BJ (cell line): Measurements from ENCODE around the gene PMM2. TPM values are rescaled to one million over a fixed set of nuclear protein-coding genes. Genes with fewer than 3 reads are reported as not detected.

Experiments used
- CTCF ChIA-PET: fragments of 350-600 bp; formaldehyde crosslinking; extraction: SDS; loops from one replicate; lab custom pipeline; 2021; ENCODE audit warnings: antibody characterized with exemption, inconsistent platforms; lab: Yijun Ruan, JAX
- POLR2A ChIA-PET: fragments of 300-600 bp; sonication (Branson Sonifier 250); formaldehyde crosslinking; extraction: SDS; loops from one replicate; lab custom pipeline; 2021; ENCODE audit warnings: antibody characterized with exemption; lab: Charles Lee
- DNase-seq: peaks from one replicate; pipeline ENCODE4 v3.0.0-alpha.2; 2011; ENCODE audit warnings: low read depth
- H3K27me3 ChIP-seq: 2 replicates; pipeline ENCODE4 v1.6.0; 2011; ENCODE audit warnings: low read length; ENCODE audit not compliant: control insufficient read depth, insufficient read depth
- H3K36me3 ChIP-seq: 2 replicates; pipeline ENCODE4 v1.5.1; 2011; ENCODE audit warnings: low read length; ENCODE audit not compliant: control insufficient read depth, insufficient read depth
- H3K4me3 ChIP-seq: 2 replicates; pipeline ENCODE4 v1.5.1; 2011; ENCODE audit warnings: low read depth, mild to moderate bottlenecking, control low read depth, low read length
- polyA plus RNA-seq: library from polyadenylated mRNA; depleted of rRNA; stranded (reverse); fragments of >200 nt; gene quantifications from 2 replicates; pipeline ENCODE4 v1.2.3, GENCODE V29; 2011
- TF ChIP-seq, protein P1 (sequence below): IDR thresholded peaks from 2 replicates; pipeline ENCODE4 v1.5.1; 2011; ENCODE audit warnings: low read depth, mild to moderate bottlenecking, control low read depth, inconsistent platforms, low read length, moderate library complexity; ENCODE audit not compliant: insufficient read depth

Gene PMM2
- polyA plus RNA-seq, 1 experiment: 30.4 TPM

GRCh38 chr16:8865145-8865882 is 67.7 kb downstream of the PMM2 start:
- Histone ChIP-seq H3K27me3 (no peaks in the 10 kb centered on the region), H3K36me3 (peaks cover 3% of the 10 kb centered on the region), H3K4me3 (no peak overlapping the region)
- TF ChIP-seq, protein P1, sequence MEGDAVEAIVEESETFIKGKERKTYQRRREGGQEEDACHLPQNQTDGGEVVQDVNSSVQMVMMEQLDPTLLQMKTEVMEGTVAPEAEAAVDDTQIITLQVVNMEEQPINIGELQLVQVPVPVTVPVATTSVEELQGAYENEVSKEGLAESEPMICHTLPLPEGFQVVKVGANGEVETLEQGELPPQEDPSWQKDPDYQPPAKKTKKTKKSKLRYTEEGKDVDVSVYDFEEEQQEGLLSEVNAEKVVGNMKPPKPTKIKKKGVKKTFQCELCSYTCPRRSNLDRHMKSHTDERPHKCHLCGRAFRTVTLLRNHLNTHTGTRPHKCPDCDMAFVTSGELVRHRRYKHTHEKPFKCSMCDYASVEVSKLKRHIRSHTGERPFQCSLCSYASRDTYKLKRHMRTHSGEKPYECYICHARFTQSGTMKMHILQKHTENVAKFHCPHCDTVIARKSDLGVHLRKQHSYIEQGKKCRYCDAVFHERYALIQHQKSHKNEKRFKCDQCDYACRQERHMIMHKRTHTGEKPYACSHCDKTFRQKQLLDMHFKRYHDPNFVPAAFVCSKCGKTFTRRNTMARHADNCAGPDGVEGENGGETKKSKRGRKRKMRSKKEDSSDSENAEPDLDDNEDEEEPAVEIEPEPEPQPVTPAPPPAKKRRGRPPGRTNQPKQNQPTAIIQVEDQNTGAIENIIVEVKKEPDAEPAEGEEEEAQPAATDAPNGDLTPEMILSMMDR: no peak
- POLR2A ChIA-PET: no interaction called here
- CTCF ChIA-PET: interaction anchor here (3.8 kb wide), 1 partner anchor 15 kb away, joined by 24 read pairs; the partner anchor contains the start of gene LITAFD
- no peak for DNase-seq

DNA sequence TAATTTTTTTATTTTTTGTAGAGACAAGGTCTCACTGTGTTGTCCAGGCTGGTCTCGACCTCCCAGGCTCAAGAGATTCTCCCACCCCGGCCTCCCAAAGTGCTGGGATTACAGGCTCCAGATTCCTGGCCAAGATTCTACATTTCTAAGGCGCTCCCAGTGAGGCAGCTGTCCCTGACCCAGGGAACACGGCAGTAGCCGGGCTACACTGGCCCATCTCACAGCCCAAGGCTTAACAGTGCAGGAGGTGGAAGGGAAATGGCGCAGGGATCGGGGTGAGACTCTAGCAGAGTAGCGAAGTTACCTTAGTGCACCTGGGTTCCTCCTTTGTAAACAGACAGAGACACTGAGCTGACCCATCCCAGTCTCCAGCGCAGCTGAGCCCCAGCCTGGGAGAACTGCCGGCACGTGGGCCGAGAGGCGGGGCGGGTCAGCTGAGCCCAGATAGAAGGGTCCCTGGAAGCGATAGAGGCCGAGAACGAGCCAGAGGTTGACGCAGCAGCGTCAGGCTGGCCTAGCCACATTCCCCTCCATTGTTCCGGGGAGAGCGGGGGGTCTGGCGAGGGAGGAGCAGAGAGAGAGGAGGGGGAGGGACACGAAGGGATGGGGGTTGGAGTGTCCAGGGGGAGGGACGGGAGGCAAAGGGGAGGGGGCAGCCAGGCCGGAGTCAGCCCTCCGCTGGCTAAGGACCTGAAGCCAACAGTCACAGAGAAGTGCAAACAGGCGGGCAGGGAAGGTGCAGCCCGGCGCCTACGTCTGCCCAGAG is 68.7 kb downstream of the PMM2 start:
- ChIA-PET POLR2A (no interaction called here), CTCF (interaction anchor here (3.8 kb wide), 1 partner anchor 14 kb away, joined by 24 read pairs; the partner anchor contains the start of gene LITAFD)
- no peak for DNase-seq
- H3K27me3 ChIP-seq: no peaks in the 10 kb centered on the region
- H3K36me3 ChIP-seq: peaks cover 3% of the 10 kb centered on the region
- TF ChIP-seq, protein P1: no peak
- peak overlapping the region; percentile 76 for H3K4me3 ChIP-seq

DNA sequence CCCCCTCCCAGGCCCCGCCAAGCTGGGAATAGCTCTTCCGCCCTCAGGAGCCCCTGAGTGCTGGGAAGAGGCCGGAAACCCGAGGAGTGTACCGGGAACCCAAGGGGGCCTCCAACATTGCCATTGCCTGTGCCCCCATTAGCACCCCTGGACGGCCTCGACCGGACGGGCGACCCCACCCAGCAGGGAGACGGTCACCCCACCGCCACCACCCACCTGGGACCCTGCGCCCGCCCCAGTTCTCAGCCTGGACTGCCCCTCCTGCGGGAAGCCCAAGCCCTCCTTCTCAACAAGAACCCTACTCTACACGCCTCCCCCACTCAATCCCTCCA is 69.2 kb downstream of the PMM2 start:
- TF ChIP-seq, protein P1: no peak
- CTCF ChIA-PET: interaction anchor here (3.8 kb wide), 1 partner anchor 13 kb away, joined by 24 read pairs; the partner anchor contains the start of gene LITAFD
- peak overlapping the region; percentile 76 for H3K4me3 ChIP-seq
- no peaks in the 10 kb centered on the region for H3K27me3 ChIP-seq
- H3K36me3 ChIP-seq: peaks cover 3% of the 10 kb centered on the region
- POLR2A ChIA-PET: no interaction called here
- DNase-seq: no peak

- Histone ChIP-seq H3K4me3 (peak overlapping the region; percentile 76), H3K27me3 (no peaks in the 10 kb centered on the region), H3K36me3 (peaks cover 3% of the 10 kb centered on the region)
- TF ChIP-seq, protein P1: no peak
- POLR2A ChIA-PET: no interaction called here
- CTCF ChIA-PET: interaction anchor here (3.8 kb wide), 1 partner anchor 13 kb away, joined by 24 read pairs; the partner anchor contains the start of gene LITAFD
- DNase-seq: no peak
Measured at GRCh38 chr16:8867216-8867931, 69.7 kb downstream of the PMM2 start.
